SK-N-MC (cell line): ENCODE results near the gene MKRN2OS.

Experiments
- EZH2 ChIP-seq: fragments of 200-600 bp; sonication (generic); IDR thresholded peaks from one replicate; pipeline ENCODE4 v1.6.1; 2017; ENCODE audit warnings: antibody characterized with exemption
- POLR2AphosphoS5 ChIP-seq: IDR thresholded peaks from 2 replicates; pipeline ENCODE4 v1.6.1; 2012; ENCODE audit warnings: mild to moderate bottlenecking, low read depth, low read length, borderline replicate concordance

- TF ChIP-seq POLR2AphosphoS5 = no peak
- TF ChIP-seq EZH2 = no peak
These were observed 39.0 kb downstream of the MKRN2OS start for GRCh38 chr3:12506201-12506709.
